Upper lobe of right lung (tissue), 1 donor: ENCODE data around the gene TMPRSS5. TPM values are rescaled to one million over a fixed set of nuclear protein-coding genes. Genes with fewer than 3 reads are reported as not detected.

Experiments used
- ATAC-seq: fragments of 200-7000 bp; cut with Tn5 transposase; one replicate; pipeline ENCODE4 v1.9.1; 2020; ENCODE audit warnings: mild to moderate bottlenecking, moderate library complexity
- DNase-seq: peaks from one replicate; pipeline ENCODE4 v3.0.0-alpha.2; 2020
- H3K27ac ChIP-seq: fragments of 200-600 bp; one replicate; pipeline ENCODE4 v1.8.0; 2022
- H3K27me3 ChIP-seq: fragments of 200-600 bp; one replicate; pipeline ENCODE4 v1.8.0; 2022; ENCODE audit warnings: mild to moderate bottlenecking
- H3K36me3 ChIP-seq: fragments of 200-600 bp; one replicate; pipeline ENCODE4 v1.8.0; 2022
- H3K4me1 ChIP-seq: fragments of 200-600 bp; one replicate; pipeline ENCODE4 v1.8.0; 2022
- H3K4me3 ChIP-seq: fragments of 200-600 bp; one replicate; pipeline ENCODE4 v1.8.0; 2022; ENCODE audit warnings: mild to moderate bottlenecking
- H3K9me3 ChIP-seq: fragments of 200-600 bp; one replicate; pipeline ENCODE4 v1.8.0; 2022
- CTCF ChIP-seq: fragments of 200-600 bp; IDR thresholded peaks from one replicate; pipeline ENCODE4 v1.8.0; 2022; ENCODE audit warnings: antibody characterized with exemption
- intact Hi-C: fragments of 100-400 bp; cut with DNase I; formaldehyde crosslinking; loops from one replicate; pipeline ENCODE4 v1.11.0; 2022
- total RNA-seq: library from RNA; stranded (reverse); fragmentation: NEBNext Ultra II Directional; extraction: Animal tissue kit (Norgen Biotek cat#: 25700); gene quantifications from one replicate; pipeline ENCODE4 v1.2.1, GENCODE V29; 2021
- donor health status: DM: no; HTN: yes; CAD: no; lungs with severe emphysema.

Gene TMPRSS5
- total RNA-seq, 1 donor from 2014 or later: 0.69 TPM

GRCh38 chr11:113681282-113681681 lies 24.8 kb downstream of the TMPRSS5 start:
- Histone ChIP-seq H3K36me3 (no peaks in the 10 kb centered on the region), H3K27me3 (no peaks in the 10 kb centered on the region), H3K9me3 (no peaks in the 10 kb centered on the region), H3K4me3 (no peak overlapping the region), H3K4me1 (no peaks in the 10 kb centered on the region), H3K27ac (no peak overlapping the region)
- intact Hi-C loops: no loop called here
- no peak for TF ChIP-seq CTCF
- DNase-seq (no peak), ATAC-seq (no peak)

- no peak for ATAC-seq
- intact Hi-C loops: no loop called here
Measured at GRCh38 chr11:113677685-113678084, 28.4 kb downstream of the TMPRSS5 start.

GRCh38 chr11:113675565-113675964 lies 30.5 kb downstream of the TMPRSS5 start:
- DNase-seq (no peak), ATAC-seq (no peak)
- H3K27me3 ChIP-seq: no peaks in the 10 kb centered on the region
- intact Hi-C loops: no loop called here
- TF ChIP-seq CTCF: no peak
- no peaks in the 10 kb centered on the region for H3K4me1 ChIP-seq
- no peaks in the 10 kb centered on the region for H3K36me3 ChIP-seq
- no peak overlapping the region for H3K4me3 ChIP-seq
- H3K9me3 ChIP-seq: no peaks in the 10 kb centered on the region
- H3K27ac ChIP-seq: no peak overlapping the region

More at GRCh38 chr11:113677685-113678084, 28.4 kb downstream of the TMPRSS5 start:
- TF ChIP-seq CTCF: no peak
- no peak overlapping the region for H3K27ac ChIP-seq
- H3K4me3 ChIP-seq: no peak overlapping the region
- DNase-seq: no peak
- no peaks in the 10 kb centered on the region for H3K9me3 ChIP-seq
- H3K4me1 ChIP-seq: no peaks in the 10 kb centered on the region
- H3K36me3 ChIP-seq: no peaks in the 10 kb centered on the region
- no peaks in the 10 kb centered on the region for H3K27me3 ChIP-seq

- ATAC-seq (no peak), DNase-seq (no peak)
- Histone ChIP-seq H3K27me3 (no peaks in the 10 kb centered on the region), H3K9me3 (no peaks in the 10 kb centered on the region), H3K4me3 (no peak overlapping the region), H3K4me1 (no peaks in the 10 kb centered on the region), H3K36me3 (no peaks in the 10 kb centered on the region), H3K27ac (no peak overlapping the region)
- no peak for TF ChIP-seq CTCF
- intact Hi-C loops: no loop called here
Measured at GRCh38 chr11:113675003-113675561, 31.0 kb downstream of the TMPRSS5 start.

- H3K27ac ChIP-seq: no peak overlapping the region
- no peak overlapping the region for H3K4me3 ChIP-seq
- no peaks in the 10 kb centered on the region for H3K4me1 ChIP-seq
- H3K36me3 ChIP-seq: no peaks in the 10 kb centered on the region
- no peak for TF ChIP-seq CTCF
- H3K9me3 ChIP-seq: no peaks in the 10 kb centered on the region
- ATAC-seq: no peak
- intact Hi-C loops: no loop called here
- no peak for DNase-seq
- H3K27me3 ChIP-seq: no peaks in the 10 kb centered on the region
Measured at GRCh38 chr11:113674397-113674685, 31.8 kb downstream of the TMPRSS5 start.
